BE2C (cell line): ENCODE results near the gene CSRNP3.
A peak's percentile ranks its signal among the peaks of the same experiment; 100 is the strongest.

Experiments used
- DNase-seq: peaks from one replicate; pipeline ENCODE4 v3.0.0-alpha.2; 2020
- H3K27me3 ChIP-seq: fragments of 250-450 bp; sonication (Bioruptor Pico); 2 replicates; pipeline ENCODE4 v1.5.1; 2020; ENCODE audit warnings: mild to moderate bottlenecking
- H3K36me3 ChIP-seq: fragments of 250-450 bp; sonication (Bioruptor Pico); 2 replicates; pipeline ENCODE4 v1.5.1; 2020; ENCODE audit warnings: mild to moderate bottlenecking
- H3K4me1 ChIP-seq: fragments of 250-450 bp; sonication (Bioruptor Pico); 2 replicates; pipeline ENCODE4 v1.5.1; 2020
- H3K4me3 ChIP-seq: 2 replicates; pipeline ENCODE4 v1.5.1; 2011; ENCODE audit warnings: low read depth, low read length
- H3K9me3 ChIP-seq: fragments of 250-450 bp; sonication (Bioruptor Pico); 2 replicates; pipeline ENCODE4 v1.5.1; 2020
- TF ChIP-seq, protein P1 (sequence below): IDR thresholded peaks from 2 replicates; pipeline ENCODE4 v1.5.1; 2012; ENCODE audit warnings: mild to moderate bottlenecking, low read depth, low read length

The CSRNP3 gene

DNA sequence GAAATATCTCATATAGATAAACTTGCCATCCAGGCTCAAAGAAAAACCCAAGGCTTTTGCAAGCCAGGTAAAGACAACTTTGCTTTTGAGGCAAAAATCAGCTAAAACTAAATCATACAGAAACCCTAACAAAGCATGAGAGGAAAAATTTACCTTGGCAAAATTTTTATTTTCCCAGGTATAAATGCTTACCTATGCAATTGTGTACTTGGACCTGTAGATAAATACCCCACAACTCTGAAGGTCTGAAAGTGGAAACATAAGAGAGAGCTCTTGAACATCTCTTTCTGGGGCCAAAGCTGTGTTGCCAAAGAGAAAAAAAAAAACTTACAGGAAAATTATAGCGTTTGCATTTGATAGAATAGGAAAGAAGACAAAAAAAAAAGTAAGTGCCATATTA, 14.6 kb upstream of the CSRNP3 start:
- TF ChIP-seq, protein P1, sequence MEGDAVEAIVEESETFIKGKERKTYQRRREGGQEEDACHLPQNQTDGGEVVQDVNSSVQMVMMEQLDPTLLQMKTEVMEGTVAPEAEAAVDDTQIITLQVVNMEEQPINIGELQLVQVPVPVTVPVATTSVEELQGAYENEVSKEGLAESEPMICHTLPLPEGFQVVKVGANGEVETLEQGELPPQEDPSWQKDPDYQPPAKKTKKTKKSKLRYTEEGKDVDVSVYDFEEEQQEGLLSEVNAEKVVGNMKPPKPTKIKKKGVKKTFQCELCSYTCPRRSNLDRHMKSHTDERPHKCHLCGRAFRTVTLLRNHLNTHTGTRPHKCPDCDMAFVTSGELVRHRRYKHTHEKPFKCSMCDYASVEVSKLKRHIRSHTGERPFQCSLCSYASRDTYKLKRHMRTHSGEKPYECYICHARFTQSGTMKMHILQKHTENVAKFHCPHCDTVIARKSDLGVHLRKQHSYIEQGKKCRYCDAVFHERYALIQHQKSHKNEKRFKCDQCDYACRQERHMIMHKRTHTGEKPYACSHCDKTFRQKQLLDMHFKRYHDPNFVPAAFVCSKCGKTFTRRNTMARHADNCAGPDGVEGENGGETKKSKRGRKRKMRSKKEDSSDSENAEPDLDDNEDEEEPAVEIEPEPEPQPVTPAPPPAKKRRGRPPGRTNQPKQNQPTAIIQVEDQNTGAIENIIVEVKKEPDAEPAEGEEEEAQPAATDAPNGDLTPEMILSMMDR, result no peak
- H3K9me3 ChIP-seq, result no peaks in the 10 kb centered on the region
- H3K27me3 ChIP-seq, result no peaks in the 10 kb centered on the region
- H3K4me3 ChIP-seq, result no peak overlapping the region
- no peaks in the 10 kb centered on the region for H3K36me3 ChIP-seq
- DNase-seq, result no peak
- H3K4me1 ChIP-seq, result no peaks in the 10 kb centered on the region

DNA sequence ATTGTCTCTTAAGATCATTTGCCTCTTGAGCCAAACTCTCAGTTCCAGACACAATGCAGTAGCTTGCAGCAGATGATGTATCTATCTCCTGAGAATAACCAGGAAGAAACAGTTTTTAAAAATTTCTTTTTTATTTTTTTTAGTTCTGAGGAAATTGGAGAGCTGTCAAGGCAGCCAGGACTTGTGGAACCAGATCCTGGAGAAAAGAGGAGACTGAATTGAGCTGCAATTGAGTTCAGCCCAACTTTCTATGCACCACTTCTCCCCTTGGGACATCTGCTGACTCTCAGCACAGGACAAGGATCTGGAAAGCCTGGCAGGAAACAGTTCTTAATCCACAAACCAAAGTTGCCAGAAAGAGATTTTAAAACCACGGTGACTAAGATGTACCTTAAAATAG, 13.5 kb upstream of the CSRNP3 start:
- Histone ChIP-seq H3K4me1 (no peaks in the 10 kb centered on the region), H3K4me3 (no peak overlapping the region), H3K9me3 (no peaks in the 10 kb centered on the region), H3K36me3 (no peaks in the 10 kb centered on the region), H3K27me3 (no peaks in the 10 kb centered on the region)
- TF ChIP-seq, protein P1, result no peak
- no peak for DNase-seq

DNA sequence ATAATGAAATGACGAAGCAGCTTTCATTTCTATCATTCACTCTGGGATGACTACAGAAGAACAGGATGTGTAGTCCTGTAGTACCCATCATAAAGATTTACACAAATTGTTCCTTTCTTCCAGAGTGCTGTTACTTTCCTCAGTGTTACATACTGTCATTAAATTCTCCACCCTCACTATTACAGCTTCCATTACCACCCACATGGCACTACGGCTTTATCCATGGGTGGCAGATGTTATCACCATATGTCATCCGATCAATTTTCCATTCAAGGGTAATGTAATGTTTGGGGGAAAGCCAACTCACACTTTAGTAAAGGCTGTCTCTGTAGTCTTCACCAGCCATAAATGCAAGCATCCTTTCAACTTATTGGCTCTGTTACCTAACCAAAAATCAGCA, 7.1 kb upstream of the CSRNP3 start:
- Histone ChIP-seq H3K9me3 (no peaks in the 10 kb centered on the region), H3K4me3 (peak overlapping the region; percentile 37), H3K4me1 (no peaks in the 10 kb centered on the region), H3K27me3 (no peaks in the 10 kb centered on the region), H3K36me3 (no peaks in the 10 kb centered on the region)
- peak; percentile 20 for DNase-seq
- TF ChIP-seq, protein P1, result no peak

DNA sequence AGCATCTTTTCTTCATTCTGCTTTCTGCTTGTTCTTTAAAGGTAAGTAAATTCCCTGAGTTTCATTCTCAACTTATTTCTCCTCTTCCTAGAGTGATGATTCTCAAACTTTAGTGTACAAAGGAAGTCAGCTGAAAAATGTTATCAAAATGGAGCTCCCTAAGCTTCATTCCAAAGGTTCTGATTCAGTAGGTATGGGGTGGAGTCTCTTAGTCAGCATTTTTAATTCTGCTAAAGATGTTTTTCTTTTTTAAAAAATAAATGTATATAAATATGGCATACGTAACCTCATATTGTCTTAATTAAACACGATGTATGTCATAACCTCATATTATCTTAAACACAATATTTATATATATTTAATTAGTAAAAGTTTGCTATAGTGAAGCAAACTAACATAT, 3.1 kb upstream of the CSRNP3 start:
- TF ChIP-seq, protein P1, result no peak
- Histone ChIP-seq H3K36me3 (no peaks in the 10 kb centered on the region), H3K9me3 (no peaks in the 10 kb centered on the region), H3K4me3 (no peak overlapping the region), H3K27me3 (no peaks in the 10 kb centered on the region), H3K4me1 (no peaks in the 10 kb centered on the region)
- DNase-seq, result no peak

DNA sequence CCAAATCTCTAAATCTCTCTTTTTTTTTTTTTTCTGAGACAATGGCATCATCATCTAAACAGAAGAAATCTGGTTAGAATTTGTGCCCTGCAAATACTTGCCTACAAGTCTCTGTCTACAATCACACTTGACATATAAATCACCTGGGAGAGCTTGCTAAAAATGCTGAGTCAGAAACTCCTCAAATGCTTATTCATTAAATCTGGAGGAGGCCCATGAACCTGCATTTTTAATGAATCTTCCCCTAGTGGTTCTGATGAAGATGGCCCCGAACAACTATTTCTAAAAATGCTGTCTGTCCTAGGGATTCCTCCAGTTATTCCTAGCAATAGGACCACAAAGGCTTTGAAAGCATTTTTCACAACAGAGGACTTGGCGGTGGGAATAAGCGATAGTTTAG, 1.6 kb upstream of the CSRNP3 start:
- Histone ChIP-seq H3K9me3 (no peaks in the 10 kb centered on the region), H3K27me3 (no peaks in the 10 kb centered on the region), H3K36me3 (no peaks in the 10 kb centered on the region), H3K4me3 (no peak overlapping the region), H3K4me1 (no peaks in the 10 kb centered on the region)
- TF ChIP-seq, protein P1, result no peak
- no peak for DNase-seq

DNA sequence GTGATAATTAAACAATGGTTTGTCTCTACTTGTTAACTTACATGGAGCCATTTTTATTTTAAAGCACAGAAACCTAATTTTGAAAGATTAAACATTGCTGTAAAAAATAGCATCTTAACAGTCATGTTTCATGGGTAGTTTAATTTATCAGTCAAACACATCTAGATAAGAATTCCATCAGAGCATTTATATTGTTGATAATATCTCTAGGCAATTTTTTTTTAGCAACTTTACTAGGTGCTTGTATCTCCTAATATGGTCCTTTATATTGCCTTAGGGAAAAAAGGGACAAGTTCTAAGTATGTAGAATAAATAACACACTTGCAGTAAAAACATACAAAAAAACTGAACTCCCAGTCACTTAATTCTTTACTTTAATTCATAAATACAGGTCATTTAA, 863 bp downstream of the CSRNP3 start:
- no peaks in the 10 kb centered on the region for H3K27me3 ChIP-seq
- no peaks in the 10 kb centered on the region for H3K9me3 ChIP-seq
- H3K4me1 ChIP-seq, result peaks cover 5% of the 10 kb centered on the region; the same call in 1 of the 2 replicates
- peak overlapping the region; percentile 67 for H3K4me3 ChIP-seq
- TF ChIP-seq, protein P1, result no peak
- H3K36me3 ChIP-seq, result no peaks in the 10 kb centered on the region
- no peak for DNase-seq
